Measurements from ENCODE around the gene LSR. TPM values are rescaled to one million over a fixed set of nuclear protein-coding genes. Genes with fewer than 3 reads are reported as not detected.

LSR gene
- total RNA-seq, 1 experiment from 2014 or later: 152 TPM

DNA sequence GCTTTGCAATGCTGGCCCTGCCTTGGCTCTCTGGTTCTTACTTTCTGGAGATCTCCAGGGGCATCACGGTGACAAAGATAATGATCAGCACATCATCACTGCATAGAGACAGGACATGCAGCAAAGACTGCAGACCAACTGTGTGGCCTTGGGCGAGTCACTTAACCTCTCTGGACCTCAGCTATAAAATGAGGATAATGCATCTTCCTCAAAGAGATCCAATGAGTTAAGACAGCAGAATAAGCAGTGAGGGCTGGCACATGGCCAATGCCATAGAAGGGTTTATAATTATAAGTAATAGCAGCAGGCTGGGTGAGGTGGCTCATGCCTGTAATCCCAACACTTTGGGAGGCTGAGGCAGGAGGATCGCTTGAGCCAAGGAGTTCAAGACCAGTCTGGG is 45.5 kb downstream of the LSR start:
- peak overlapping the region in 1 of 3 experiments; percentile 81; a peak in 1 of 7 replicates for H3K27ac Mint-ChIP-seq
- H3K14ac ChIP-seq (ENCODE audit: insufficient read depth, low read length): no peak overlapping the region
- TF ChIP-seq, protein P1, sequence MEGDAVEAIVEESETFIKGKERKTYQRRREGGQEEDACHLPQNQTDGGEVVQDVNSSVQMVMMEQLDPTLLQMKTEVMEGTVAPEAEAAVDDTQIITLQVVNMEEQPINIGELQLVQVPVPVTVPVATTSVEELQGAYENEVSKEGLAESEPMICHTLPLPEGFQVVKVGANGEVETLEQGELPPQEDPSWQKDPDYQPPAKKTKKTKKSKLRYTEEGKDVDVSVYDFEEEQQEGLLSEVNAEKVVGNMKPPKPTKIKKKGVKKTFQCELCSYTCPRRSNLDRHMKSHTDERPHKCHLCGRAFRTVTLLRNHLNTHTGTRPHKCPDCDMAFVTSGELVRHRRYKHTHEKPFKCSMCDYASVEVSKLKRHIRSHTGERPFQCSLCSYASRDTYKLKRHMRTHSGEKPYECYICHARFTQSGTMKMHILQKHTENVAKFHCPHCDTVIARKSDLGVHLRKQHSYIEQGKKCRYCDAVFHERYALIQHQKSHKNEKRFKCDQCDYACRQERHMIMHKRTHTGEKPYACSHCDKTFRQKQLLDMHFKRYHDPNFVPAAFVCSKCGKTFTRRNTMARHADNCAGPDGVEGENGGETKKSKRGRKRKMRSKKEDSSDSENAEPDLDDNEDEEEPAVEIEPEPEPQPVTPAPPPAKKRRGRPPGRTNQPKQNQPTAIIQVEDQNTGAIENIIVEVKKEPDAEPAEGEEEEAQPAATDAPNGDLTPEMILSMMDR (conservative IDR thresholded peaks at IDR 0.05): no peak
- no peak overlapping the region for H2BK5ac ChIP-seq (ENCODE audit: insufficient read length, low read length)
- H3K18ac ChIP-seq (ENCODE audit: insufficient read length, low read depth, low read length): no peak overlapping the region
- no peaks in the 10 kb centered on the region for H3K9me3 Mint-ChIP-seq
- no peak overlapping the region for H3K23ac ChIP-seq (ENCODE audit: insufficient read length, low read depth, low read length)
- H3K27me3 ChIP-seq (ENCODE audit: insufficient read depth, low read length): no peaks in the 10 kb centered on the region
- no peaks in the 10 kb centered on the region for H3K36me3 Mint-ChIP-seq (ENCODE audit: insufficient read depth in 1 of 3, low read depth in 3 of 3)
- no CpG with 5 or more reads among the region's 3 CpGs for WGBS (ENCODE audit: extremely low coverage, insufficient read length, low lambda C conversion rate)
- no peak overlapping the region for H2BK15ac ChIP-seq (ENCODE audit: low read depth, low read length)
- no peak overlapping the region for H3K4me2 ChIP-seq (ENCODE audit: insufficient read depth, insufficient read length, low read length)
- H3K4me1 ChIP-seq (ENCODE audit: insufficient read depth, low read length): no peaks in the 10 kb centered on the region
- no peaks in the 10 kb centered on the region for H3K79me2 ChIP-seq (ENCODE audit: insufficient read depth, low read length)
- no peak overlapping the region for H3K4ac ChIP-seq (ENCODE audit: low read depth, low read length)
- H3T11ph ChIP-seq (ENCODE audit: low read length): no peak overlapping the region
- H2AFZ ChIP-seq (ENCODE audit: low read length): no peak overlapping the region
- no peak overlapping the region for H4K91ac ChIP-seq (ENCODE audit: insufficient read length, low read depth, low read length)
- H3K56ac ChIP-seq (ENCODE audit: insufficient read length, low read depth, low read length): no peak overlapping the region
- no peak overlapping the region for H4K8ac ChIP-seq (replicated peaks; ENCODE audit: insufficient read length, low read depth, low read length)
- no peak overlapping the region for H2AK5ac ChIP-seq (ENCODE audit: insufficient read length, low read length)
- peaks cover 9% of the 10 kb centered on the region for H3K27me3 Mint-ChIP-seq (ENCODE audit: low read depth)
- no peaks in the 10 kb centered on the region for H3K23me2 ChIP-seq (ENCODE audit: insufficient read length, low read depth, low read length, poor library complexity, severe bottlenecking)
- H3K27ac ChIP-seq (ENCODE audit: insufficient read length, low read depth, low read length): no peak overlapping the region
- DNase-seq: no peak
- H2BK20ac ChIP-seq (ENCODE audit: low read depth, low read length, poor library complexity, severe bottlenecking): no peak overlapping the region
- H3K79me1 ChIP-seq (ENCODE audit: insufficient read depth, low read depth, low read length, poor library complexity, severe bottlenecking): no peaks in the 10 kb centered on the region
- H4K20me1 ChIP-seq (ENCODE audit: control insufficient read depth, insufficient read depth, insufficient read length): no peaks in the 10 kb centered on the region
- peaks cover 17 to 20% of the 10 kb centered on the region in 2 experiments for H3K4me1 Mint-ChIP-seq
- no peak overlapping the region for H2BK12ac ChIP-seq (ENCODE audit: insufficient read length, low read depth, low read length)
- H4K5ac ChIP-seq (ENCODE audit: insufficient read length, low read depth, low read length): no peak overlapping the region
- no peak overlapping the region for H2BK120ac ChIP-seq (ENCODE audit: low read depth, low read length, poor library complexity, severe bottlenecking)
- H3K4me3 Mint-ChIP-seq: no peak overlapping the region
- no peaks in the 10 kb centered on the region for H3K9me3 ChIP-seq (ENCODE audit: control insufficient read depth, low read depth, low read length)
- H3K9ac ChIP-seq (ENCODE audit: extremely low read depth, insufficient read length, low read length): no peak overlapping the region
